H7 (cell line): Measurements from ENCODE around the gene TPCN1. TPM values are rescaled to one million over a fixed set of nuclear protein-coding genes. Genes with fewer than 3 reads are reported as not detected.

ENCODE experiments used
- DNase-seq: peaks from one replicate; pipeline ENCODE4 v3.0.0; 2012
- H3K27me3 ChIP-seq: 2 replicates; pipeline ENCODE4 v1.6.0; 2011; ENCODE audit warnings: mild to moderate bottlenecking, low read length; ENCODE audit not compliant: control insufficient read depth, insufficient read depth
- H3K36me3 ChIP-seq: replicated peaks from 2 replicates; pipeline ENCODE4 v1.5.1; 2011; ENCODE audit warnings: low read length; ENCODE audit not compliant: control insufficient read depth, insufficient read depth
- H3K4me3 ChIP-seq: 2 replicates; pipeline ENCODE4 v1.5.1; 2011; ENCODE audit warnings: low read depth, mild to moderate bottlenecking, control low read depth, low read length, moderate library complexity; ENCODE audit not compliant: insufficient read depth
- total RNA-seq: library from RNA; depleted of rRNA; stranded (reverse); fragments of >200 nt; shearing (Covaris generic); gene quantifications from 2 replicates; pipeline ENCODE4 v1.2.3, GENCODE V29; 2014; rRNA removed

TPCN1 gene
- 19.2 and 20.7 TPM in 2 replicates for total RNA-seq

DNA sequence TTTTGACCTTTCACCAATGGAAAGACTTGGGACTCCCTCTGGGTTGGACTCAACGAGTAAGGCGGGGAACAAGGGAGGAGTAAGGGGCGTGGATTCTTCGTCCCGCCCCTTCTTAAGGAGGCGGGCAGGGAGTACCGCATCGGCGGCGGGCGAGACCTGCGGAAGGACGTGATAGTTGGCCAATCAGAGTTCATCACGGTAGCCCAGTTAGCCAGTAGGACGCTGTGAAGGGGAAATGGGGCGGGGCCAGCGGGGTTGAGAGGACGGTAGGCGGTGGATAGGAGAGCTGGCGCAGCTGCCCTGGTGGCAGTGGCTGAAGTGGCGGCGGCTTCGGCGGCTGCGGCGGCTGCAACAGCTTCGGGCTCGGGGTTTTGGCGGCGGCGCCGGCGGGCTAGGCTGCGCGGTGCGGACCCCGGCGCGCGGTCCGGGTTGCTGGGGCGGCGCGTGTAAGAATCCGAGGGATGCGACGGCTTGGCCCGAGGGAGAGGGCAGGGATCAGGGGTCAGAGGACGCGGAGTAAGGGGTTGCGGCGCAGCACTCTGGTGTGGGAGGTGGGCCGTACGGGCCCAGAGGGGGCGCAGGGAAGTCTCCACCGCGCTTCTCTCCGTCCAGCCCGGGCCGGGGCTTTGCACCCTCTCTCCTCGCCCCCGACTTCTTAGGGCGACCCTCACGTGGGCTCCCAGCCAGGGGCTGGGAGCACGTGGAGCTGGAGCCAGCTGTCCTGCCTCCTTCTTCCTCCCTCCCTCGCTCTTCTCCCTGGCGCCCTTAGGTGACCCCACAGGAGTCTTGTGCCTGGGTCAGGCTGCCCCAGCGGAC lies at the start of gene TPCN1:
Gene TPCN1 (plus strand): TSS at position 284 of the 816 bp plus-strand sequence. CDS start 5,389 bp downstream, outside the sequence.
- DNase-seq: peak; percentile 98
- Histone ChIP-seq H3K27me3 (no peaks in the 10 kb centered on the region), H3K36me3 (no peaks in the 10 kb centered on the region)

GRCh38 chr12:113171543-113171942 lies 49.7 kb upstream of the TPCN1 start:
- no peaks in the 10 kb centered on the region for H3K27me3 ChIP-seq
- peaks cover 43% of the 10 kb centered on the region for H3K36me3 ChIP-seq
- no peak overlapping the region for H3K4me3 ChIP-seq
- no peak for DNase-seq

More for the DNA sequence above, at the start of gene TPCN1:
- peak within 1 kb of the TSS; percentile 93 for H3K4me3 ChIP-seq

DNA sequence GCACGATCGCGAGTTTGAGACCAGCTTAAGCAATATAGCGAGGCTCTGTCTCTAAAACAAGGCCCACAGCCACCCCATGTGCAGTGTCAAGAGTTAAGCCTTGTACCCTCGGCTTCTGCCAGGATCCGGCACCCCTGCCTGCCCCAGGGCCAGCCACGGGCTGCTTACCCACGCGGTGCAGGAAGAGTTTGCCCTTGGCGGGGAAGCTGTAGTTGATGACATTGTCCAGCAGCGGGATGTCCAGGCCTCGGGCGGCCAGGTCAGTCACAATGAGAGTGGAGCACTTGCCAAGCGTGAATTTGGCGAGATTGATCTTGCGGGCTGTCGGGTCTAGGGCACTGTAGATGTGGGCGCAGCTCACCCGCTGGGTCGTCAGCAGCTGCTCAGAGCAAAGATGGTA lies 49.1 kb upstream of the TPCN1 start:
- Histone ChIP-seq H3K36me3 (peaks cover 47% of the 10 kb centered on the region), H3K27me3 (no peaks in the 10 kb centered on the region), H3K4me3 (no peak overlapping the region)
- DNase-seq: no peak

GRCh38 chr12:113173081-113173698 lies 48.1 kb upstream of the TPCN1 start:
- no peak overlapping the region for H3K4me3 ChIP-seq
- H3K27me3 ChIP-seq: no peaks in the 10 kb centered on the region
- DNase-seq: no peak
- peaks cover 54% of the 10 kb centered on the region for H3K36me3 ChIP-seq

GRCh38 chr12:113174461-113175384 lies 46.5 kb upstream of the TPCN1 start:
- Histone ChIP-seq H3K27me3 (no peaks in the 10 kb centered on the region), H3K36me3 (peaks cover 61% of the 10 kb centered on the region), H3K4me3 (no peak overlapping the region)
- peak; percentile 96 for DNase-seq

DNA sequence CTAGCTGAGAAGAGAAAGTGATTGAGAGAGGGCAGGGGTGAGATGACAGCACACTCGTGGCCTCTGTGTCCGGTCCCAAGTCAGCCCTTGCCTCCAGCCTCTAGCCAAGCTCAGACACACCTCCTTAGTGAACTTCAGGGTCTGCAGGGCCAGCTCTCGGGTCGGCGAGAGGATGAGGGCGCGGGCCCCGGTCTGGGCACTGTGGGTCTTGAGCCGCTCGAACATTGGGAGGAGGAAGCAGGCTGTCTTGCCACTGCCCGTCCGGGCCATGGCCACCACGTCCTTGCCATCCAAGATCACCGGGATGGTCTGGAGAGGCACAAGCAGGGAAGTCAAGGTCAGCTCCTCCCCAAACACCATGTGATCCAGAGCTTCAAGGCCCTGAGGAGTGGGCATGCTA lies 42.2 kb upstream of the TPCN1 start:
- Histone ChIP-seq H3K36me3 (peaks cover 48% of the 10 kb centered on the region), H3K27me3 (no peaks in the 10 kb centered on the region), H3K4me3 (no peak overlapping the region)
- no peak for DNase-seq

- no peak for DNase-seq
Measured at GRCh38 chr12:113180333-113180732, 40.9 kb upstream of the TPCN1 start.

DNA sequence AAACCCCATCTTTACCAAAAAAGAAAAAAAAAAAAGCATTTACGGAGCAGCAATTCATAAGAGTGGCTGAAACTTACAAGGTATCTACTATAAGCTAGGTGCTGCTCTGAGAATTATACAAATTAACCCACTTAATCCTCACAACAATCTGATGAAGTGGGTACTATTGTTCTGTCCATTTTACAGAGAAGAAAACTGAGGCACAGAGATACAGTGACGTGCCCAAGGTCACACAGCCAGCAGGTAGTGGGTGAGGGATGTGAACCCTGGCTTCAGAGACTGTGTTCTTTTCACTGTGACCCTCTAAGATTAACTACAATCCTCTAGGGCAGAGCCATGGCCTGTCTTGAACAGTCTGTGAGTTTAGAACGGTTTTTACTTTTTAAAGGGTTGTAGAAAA lies 39.3 kb upstream of the TPCN1 start:
- Histone ChIP-seq H3K4me3 (no peak overlapping the region), H3K27me3 (no peaks in the 10 kb centered on the region), H3K36me3 (peaks cover 39% of the 10 kb centered on the region)
- no peak for DNase-seq

More at GRCh38 chr12:113180333-113180732, 40.9 kb upstream of the TPCN1 start:
- H3K27me3 ChIP-seq: no peaks in the 10 kb centered on the region
- H3K4me3 ChIP-seq: no peak overlapping the region
- peaks cover 46% of the 10 kb centered on the region for H3K36me3 ChIP-seq

GRCh38 chr12:113183030-113183589 lies 38.2 kb upstream of the TPCN1 start:
- Histone ChIP-seq H3K36me3 (peaks cover 31% of the 10 kb centered on the region), H3K4me3 (no peak overlapping the region), H3K27me3 (no peaks in the 10 kb centered on the region)
- no peak for DNase-seq

GRCh38 chr12:113184098-113184899 lies 37.0 kb upstream of the TPCN1 start:
- peak overlapping the region; percentile 97 for H3K4me3 ChIP-seq
- H3K36me3 ChIP-seq: peaks cover 23% of the 10 kb centered on the region
- H3K27me3 ChIP-seq: no peaks in the 10 kb centered on the region
- no peak for DNase-seq

DNA sequence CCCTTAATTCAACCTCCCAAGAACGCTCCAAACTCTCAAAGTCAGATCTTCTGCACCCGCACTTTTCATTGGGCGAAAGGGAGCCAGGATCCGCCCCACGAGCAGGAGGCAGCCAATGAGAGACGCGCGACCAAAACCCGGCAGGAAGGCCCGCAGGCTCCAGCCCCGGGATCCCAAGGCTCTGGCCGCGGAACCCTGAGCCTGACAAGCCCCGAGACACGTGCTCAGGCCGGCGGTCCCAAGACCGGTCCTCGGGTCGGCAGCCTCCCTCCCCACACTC lies 36.4 kb upstream of the TPCN1 start:
- DNase-seq: peak; percentile 97
- Histone ChIP-seq H3K4me3 (peak overlapping the region; percentile 97), H3K27me3 (no peaks in the 10 kb centered on the region), H3K36me3 (peaks cover 21% of the 10 kb centered on the region)

GRCh38 chr12:113185180-113186032 lies 35.9 kb upstream of the TPCN1 start, which contains the start of the genes DDX54 and RITA1:
DDX54 (minus strand) TSS chr12:113185478; CDS start chr12:113185451, 27 bp downstream.
RITA1 (plus strand) TSS chr12:113185721; CDS start chr12:113186747, 1,026 bp downstream.
- peaks cover 16% of the 10 kb centered on the region for H3K36me3 ChIP-seq
- no peaks in the 10 kb centered on the region for H3K27me3 ChIP-seq
- H3K4me3 ChIP-seq: peak within 1 kb of the TSS; percentile 97
- peak; percentile 96 for DNase-seq

GRCh38 chr12:113186033-113186365 lies 35.3 kb upstream of the TPCN1 start:
- Histone ChIP-seq H3K4me3 (peak overlapping the region; percentile 97), H3K36me3 (peaks cover 14% of the 10 kb centered on the region), H3K27me3 (no peaks in the 10 kb centered on the region)
- no peak for DNase-seq
